Tibial nerve (tissue), 3 donors: ENCODE measurements around the gene UBE4A.

Source experiments
- CTCF ChIP-seq, 5 experiments: fragments of 200-600 bp in 3 of 5; fragments of 450-650 bp in 2 of 5; sonication (generic) in 3 of 5; IDR thresholded peaks; one replicate each; pipeline ENCODE4 v1.5.1; 2016 to 2019; ENCODE audit warnings: antibody characterized with exemption in 5 of 5, mild to moderate bottlenecking in 3 of 5, moderate library complexity in 2 of 5
- POLR2A ChIP-seq, 2 donors: fragments of 450-650 bp; IDR thresholded peaks; one replicate each; pipeline ENCODE4 v1.6.1; 2017; ENCODE audit warnings: antibody characterized with exemption in 2 of 2, mild to moderate bottlenecking in 2 of 2, moderate library complexity in 2 of 2

GRCh38 chr11:118370774-118371173 is 11.4 kb downstream of the UBE4A start:
- TF ChIP-seq CTCF (IDR thresholded peaks at IDR 0.05) (no peak), POLR2A (IDR thresholded peaks at IDR 0.05) (no peak)
